Right lobe of liver (tissue), 4 donors: ENCODE measurements around the gene C1QTNF8.

Experiments
- CTCF ChIP-seq, 4 donors: fragments of 200-600 bp in 3 of 4; fragments of 450-650 bp in 1 of 4; IDR thresholded peaks; one replicate each; pipeline versions ENCODE4 v1.5.1 to v1.8.0; 2016 to 2022; ENCODE audit warnings: antibody characterized with exemption in 4 of 4, mild to moderate bottlenecking in 2 of 4
- POLR2A ChIP-seq: fragments of 450-650 bp; IDR thresholded peaks from one replicate; pipeline ENCODE4 v1.6.1; 2017; ENCODE audit warnings: antibody characterized with exemption, mild to moderate bottlenecking
- donor health status: DM: no; HTN: no; CAD: no.
- donor health status: DM: no; HTN: no; CAD: no.
- donor health status: DM: no; HTN: yes; CAD: no.

- TF ChIP-seq CTCF (IDR thresholded peaks at IDR 0.05) (no peak), POLR2A (no peak)
Observed at GRCh38 chr16:1055557-1055924, 40.5 kb downstream of the C1QTNF8 start.
